Hematopoietic multipotent progenitor cell (in vitro differentiated cells): ENCODE measurements around the gene MRFAP1. TPM values are rescaled to one million over a fixed set of nuclear protein-coding genes. Genes with fewer than 3 reads are reported as not detected.
"Not testable (repeated sequence)": the region's sequence is repeated elsewhere in the genome, so short reads cannot be mapped to it uniquely, and the experiment has no call there.

ENCODE experiments used
- DNase-seq, 3 donors: peaks; one replicate each; pipeline ENCODE4 v3.0.0-alpha.2; 2011 to 2015; ENCODE audit warnings: low read depth in 2 of 3, low spot score in 2 of 3
- total RNA-seq: library from RNA; depleted of rRNA; stranded (reverse); fragments of >200 nt; gene quantifications from one replicate; pipeline ENCODE4 v1.2.3, GENCODE V29; 2012

Gene MRFAP1
- total RNA-seq, 1 donor, result 80.0 TPM

DNA sequence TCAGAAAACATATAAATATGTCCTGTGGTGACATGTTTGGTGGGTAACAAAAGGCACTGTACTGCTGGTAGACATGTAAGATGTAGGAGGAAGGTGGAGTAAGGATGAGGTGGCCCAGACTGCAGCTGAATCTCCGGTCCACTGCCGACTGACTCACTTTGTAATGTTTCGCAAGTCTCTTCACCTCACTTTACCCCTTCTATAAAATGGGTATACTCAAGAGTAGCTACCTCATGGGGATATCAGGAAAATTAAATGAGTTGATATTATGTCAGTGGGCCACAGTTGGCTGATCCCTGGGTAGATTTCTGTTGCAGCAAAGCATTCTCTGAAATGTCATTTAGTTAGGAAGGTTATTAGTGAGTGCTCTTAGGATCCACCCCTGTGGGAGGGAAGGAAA is 22.1 kb downstream of the MRFAP1 start:
- no peak for DNase-seq

DNA sequence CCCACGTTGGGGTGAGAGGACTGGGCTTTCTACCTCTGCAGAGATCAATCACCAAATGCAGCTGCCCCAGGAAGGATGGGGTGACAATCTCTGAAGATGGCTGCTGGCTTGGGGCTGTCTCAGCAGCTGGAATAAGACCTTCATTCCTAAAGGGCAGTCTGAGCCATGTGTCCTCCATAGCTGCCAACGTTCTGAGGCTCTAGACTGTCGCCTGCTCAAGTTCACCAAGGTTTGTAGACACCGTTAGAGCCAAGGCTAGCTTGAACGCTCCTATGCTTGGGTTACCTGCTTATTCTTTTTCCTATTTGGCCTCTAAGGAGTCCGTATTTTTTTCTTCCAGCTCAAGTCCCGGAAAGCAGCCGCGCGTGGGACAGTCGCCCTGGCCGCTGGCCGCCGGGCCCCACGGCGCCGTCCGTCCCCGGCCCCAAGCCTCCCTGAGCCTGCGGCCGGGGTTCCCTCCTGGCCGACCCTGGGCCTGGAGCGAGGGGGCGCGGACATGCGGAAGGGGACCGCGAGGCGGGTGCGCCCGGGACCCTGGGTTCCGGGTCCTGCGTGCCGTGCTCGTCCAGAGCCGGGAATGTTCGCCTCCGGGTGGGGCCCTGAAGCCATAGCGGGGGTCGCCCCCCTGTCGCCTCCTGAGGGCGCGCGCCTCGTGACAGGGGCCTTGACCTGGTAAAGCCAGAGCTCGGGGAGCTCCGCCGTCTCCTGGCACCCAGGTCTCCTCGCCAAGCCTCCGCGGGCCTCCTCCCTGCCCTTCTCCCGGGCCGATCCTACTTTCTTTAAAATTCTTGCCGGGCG is 23.3 kb downstream of the MRFAP1 start:
- DNase-seq, result no peak

DNA sequence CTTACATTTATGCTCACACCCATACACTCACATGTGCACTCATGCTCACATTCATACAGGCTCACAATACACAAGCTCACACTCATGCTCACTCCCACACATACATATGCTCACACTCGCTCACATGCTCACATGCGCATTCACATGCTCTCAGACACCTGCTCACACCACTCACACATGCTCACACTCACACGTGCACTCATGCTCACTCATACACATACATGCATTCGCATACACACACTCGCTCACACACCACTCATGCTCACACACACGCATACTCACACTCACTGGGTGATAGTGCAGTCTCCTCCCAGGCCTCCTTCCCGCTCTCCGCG is 24.8 kb downstream of the MRFAP1 start:
- no peak for DNase-seq

DNA sequence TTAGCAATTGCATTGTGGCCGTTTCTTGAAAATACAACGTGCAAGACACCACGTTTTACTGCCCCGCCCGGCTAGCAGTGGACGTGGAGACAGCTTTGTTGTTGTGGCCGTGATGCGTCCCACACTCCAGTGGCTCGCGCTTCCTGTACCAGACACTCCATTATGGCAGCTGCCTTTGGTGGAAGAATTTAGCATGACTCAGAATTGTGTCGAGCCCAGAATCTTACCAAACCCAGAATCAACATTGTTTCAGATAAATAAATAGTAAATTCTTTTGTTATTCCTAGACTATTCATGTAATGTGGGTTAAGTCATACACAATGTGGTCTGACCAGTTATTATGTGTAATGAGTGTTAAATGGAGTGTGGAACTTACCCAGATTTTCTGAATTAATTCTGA is 27.9 kb downstream of the MRFAP1 start:
- DNase-seq, result no peak

DNA sequence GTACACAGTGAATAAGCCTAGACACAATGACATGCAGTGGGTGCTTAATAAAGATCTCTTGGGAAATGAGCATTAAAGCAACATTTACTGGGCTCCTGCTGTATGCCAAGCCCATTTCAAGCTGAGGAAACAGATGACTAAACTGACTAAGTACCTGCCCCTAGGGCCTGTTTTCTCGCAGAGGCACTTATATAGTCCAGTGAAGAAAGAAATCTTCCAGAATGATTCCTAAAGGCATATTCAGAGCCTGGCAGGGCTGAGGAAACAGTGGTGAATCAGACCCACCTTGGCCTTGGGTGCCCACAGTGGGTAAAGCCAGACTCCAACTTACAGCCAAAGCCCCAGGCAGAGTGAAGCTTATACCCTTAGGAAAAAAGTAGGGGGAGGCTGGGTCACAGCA is 31.2 kb downstream of the MRFAP1 start:
- DNase-seq, result no peak

DNA sequence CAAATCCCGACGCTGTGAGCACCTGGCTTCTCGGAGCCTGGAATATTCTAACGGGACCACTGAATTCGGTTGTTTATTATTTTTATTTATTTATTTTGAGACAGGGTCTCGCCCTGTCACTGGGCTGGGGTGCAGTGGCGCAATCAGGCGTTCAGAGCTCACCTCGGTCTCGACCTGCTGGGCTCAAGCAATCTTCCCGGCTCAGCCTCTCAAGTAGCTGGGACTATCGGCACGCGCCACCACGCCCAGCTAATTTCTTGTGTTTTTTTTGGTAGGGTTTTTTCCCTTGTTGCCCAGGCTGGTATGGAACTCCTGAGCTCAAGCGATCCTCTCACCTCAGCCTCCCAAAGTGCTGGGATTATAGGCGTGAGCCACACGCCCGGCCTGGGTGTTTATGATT is 31.6 kb downstream of the MRFAP1 start:
- DNase-seq, result no peak

DNA sequence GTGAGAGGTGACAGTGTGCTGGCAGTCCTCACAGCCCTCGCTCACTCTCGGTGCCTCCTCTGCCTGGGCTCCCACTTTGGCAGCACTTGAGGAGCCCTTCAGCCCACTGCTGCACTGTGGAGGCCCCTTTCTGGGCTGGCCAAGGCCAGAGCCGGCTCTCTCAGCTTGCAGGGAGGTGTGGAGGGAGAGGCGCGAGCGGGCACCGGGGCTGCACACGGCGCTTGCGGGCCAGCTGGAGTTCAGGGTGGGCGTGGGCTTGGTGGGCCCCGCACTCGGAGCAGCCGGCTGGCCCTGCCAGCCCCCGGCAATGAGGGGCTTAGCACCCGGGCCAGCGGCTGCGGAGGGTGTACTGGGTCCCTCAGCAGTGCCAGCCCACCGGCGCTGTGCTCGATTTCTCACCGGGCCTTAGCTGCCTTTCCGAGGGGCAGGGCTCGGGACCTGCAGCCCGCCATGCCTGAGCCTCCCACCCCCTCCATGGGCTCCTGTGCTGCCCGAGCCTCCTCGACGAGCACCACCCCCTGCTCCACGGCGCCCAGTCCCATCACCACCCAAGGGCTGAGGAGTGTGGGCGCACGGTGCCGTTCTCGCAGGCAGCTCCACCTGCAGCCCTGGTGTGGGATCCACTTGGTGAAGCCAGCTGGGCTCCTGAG is 32.2 kb downstream of the MRFAP1 start:
- not testable (repeated sequence) for DNase-seq

DNA sequence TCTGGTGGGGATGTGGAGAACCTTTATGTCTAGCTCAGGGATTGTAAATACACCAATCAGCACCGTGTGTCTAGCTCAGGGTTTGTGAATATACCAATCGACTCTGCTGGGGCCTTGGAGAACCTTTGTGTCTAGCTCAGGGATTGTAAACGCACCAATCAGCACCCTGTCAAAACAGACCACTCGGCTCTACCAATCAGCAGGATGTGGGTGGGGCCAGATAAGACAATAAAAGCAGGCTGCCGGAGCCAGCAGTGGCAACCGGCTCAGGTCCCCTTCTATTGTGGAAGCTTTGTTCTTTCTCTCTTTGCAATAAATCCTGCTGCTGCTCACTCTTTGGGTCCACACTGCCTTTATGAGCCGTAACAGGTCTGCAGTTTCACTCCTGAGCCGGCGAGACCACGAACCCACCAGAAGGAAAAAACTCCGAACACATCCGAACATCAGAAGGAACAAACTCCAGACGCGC is 32.7 kb downstream of the MRFAP1 start:
- DNase-seq, result not testable (repeated sequence)

DNA sequence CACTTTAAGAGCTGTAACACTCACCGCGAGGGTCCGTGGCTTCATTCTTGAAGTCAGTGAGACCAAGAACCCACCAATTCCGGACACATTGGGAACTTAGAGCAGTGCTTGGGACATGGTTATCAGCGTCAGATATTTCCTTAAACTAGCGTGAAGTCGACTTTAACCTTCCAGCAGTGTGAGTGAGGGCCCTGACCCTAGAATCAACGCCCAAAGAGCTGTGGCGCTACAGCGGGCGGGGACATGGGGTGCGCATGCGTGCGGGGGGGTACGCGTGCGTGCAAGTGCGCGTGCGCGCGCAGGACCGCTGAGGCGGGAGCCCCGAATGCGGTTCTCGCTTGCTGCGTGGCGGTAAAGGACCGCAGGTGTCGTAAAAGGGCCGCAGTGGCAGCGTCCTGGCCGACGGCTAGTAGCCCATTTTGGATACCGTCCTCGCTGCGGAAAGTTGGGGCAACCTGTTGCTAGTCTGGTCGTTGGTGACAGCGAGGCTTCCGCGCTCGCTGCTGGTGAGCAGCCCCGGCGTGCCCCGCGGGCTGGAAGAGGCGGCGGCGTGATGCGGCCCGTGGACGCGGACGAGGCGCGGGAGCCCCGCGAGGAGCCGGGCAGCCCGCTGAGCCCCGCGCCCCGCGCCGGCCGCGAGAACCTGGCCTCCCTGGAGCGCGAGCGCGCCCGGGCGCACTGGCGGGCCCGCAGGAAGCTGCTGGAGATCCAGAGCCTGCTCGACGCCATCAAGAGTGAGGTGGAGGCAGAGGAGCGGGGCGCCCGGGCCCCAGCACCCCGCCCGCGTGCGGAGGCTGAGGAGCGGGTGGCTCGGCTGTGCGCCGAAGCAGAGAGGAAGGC is 33.4 kb downstream of the MRFAP1 start:
- DNase-seq, result peak; percentile 93 to 97 (median 97)

DNA sequence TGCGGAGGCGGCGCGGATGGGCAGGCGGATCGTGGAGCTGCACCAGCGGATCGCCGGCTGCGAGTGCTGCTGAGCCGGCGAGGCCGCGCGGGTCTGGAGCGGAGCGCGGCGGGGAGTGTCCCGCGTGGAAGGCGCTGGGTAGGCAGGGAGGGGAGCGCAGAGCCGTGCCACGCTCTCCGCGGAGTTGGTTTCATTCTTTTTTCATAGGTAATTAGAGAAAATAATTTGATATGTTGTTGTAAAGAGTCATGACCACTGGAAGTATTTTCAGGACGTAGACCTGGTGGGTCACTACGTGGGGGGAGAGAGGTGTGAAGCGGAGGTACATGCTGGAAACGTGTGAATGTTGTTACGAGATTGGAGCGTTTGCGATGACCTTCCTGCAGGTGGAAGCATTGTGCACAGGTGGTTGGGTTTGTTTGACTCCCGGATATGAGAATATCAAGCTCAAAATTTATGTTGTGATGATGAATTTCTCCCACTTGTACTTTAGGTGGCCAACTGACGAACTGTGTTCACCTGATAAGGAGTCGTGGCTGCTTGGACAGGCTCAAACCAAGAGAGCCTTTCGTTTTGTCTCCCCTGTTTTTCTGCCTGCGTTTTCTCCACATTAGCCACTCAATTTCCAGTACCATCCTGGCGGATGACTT is 34.1 kb downstream of the MRFAP1 start:
- DNase-seq, result peak; percentile 54 to 71 (median 67)

DNA sequence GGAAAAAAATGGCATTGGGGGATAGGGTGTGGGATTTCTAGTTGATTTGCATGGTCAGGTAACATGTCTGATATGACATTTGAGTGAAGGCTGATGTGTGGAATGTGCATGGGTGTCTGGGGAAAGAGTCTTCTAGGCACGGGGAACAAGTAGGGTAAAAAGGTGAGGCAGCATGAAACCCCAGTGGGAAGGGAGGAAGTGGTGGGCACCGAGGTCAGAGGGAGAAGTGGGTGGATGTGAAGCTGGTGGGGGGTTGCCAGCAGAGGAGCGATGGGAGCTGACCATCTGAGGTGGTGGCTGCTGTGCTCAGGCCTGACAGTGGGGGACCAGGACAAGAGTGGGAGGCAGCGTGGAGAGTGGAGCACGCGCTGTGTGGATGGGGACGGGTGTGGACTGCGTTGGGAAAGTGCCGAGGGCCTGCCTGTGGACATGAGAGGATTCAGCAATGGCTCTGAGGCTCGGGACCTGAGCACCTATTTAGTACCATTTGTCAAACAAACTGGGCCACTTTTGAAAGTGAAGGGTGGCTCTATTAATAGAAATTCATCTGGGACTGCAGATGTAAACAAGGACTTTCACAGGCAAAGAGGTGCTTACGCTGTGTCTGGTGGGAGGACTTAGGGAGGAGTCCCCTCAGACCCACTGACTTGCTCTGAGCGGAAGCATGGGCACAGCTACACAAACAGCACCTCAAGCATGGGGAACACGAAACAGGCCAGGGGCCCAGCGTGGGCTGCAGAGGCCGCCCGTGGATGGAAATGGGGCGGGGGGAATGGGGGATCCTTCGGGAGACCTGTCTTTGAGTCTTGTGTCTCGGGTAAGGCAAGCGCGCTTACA is 36.5 kb downstream of the MRFAP1 start:
- no peak for DNase-seq

DNA sequence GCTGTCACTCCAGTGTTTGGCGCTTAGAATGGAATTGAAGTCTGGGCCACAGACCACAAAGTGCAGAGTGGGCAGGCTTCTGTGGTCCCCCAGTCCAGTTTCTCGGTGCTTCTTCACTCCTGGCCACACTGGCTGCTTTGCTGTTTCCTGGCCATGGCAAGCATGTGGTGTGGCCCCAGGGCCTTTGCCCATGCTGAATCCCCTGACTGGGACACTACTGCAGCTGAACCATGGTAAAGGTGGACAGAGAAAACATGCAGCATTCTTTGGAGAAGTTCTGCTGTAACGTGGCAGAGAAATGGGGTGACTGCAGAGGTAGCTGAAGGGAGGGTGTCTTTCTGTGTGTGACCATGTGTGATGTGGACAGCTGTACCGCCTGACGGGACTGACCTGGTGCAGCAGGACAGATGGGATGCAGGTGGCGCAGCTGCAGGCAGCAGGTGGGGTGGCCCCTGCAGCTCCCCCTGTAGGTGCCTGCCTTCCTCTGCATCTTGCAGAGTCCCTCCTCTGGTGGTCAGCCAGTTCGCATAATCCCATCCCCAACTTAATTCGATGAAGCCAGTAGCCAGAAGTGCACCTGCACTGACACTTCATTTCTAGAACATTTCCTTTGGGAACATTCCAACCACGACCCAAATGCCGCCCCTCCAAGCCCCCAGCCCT is 40.0 kb downstream of the MRFAP1 start:
- no peak for DNase-seq

DNA sequence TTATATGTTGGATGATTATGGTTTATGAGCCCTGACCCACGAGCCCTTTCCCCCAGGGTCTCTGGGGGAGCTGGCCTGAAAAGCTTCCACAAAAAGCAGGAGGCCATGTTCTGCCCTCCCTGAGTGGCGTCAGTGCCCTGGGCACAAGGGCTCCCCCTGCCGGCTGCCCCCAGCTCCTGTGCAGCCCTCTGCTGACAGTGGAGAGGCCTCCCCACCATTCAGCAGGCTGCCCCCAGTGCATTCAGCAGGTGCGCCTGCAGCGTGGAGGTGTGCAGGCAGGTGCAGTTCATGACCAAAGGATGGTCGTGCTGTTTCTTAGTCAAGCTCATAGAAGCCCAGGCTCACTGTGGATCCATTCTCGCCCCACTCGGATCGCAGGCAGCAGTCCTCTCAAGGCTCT is 40.7 kb downstream of the MRFAP1 start:
- no peak for DNase-seq

DNA sequence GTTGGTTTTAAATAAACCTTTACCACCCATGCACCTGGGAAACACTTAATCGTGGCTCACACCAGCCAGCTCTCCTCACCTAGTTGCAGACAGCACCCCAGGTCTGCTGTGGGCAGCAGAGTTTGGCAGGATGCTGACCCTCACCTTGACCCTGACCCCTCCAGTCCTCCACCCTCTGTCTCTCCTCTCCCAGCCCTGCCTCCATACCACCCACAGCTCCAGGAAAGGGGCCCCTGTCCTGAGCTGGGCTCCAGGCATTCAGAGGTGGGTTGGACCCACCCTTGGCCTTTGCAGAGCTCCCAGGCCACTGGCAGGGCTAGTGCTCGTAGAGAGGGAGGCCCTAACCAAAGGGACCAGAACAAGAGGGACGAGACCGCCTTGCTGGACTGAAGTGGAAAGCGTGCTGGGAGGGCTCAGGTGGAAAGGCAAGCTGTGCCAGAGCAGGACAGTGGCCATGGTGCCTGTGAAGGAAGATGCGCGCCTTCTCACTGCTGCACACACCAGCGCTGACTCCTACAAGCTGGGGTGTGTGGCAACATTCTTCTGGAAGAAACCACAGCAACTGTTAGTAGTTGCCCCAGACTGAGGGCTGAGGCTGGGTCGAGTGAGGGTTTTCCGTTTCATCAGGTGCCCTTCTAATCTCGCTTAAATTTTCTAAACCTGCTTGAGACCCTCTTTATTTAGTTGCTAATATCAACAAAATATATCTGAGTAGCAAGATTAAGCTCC is 42.5 kb downstream of the MRFAP1 start:
- no peak for DNase-seq

DNA sequence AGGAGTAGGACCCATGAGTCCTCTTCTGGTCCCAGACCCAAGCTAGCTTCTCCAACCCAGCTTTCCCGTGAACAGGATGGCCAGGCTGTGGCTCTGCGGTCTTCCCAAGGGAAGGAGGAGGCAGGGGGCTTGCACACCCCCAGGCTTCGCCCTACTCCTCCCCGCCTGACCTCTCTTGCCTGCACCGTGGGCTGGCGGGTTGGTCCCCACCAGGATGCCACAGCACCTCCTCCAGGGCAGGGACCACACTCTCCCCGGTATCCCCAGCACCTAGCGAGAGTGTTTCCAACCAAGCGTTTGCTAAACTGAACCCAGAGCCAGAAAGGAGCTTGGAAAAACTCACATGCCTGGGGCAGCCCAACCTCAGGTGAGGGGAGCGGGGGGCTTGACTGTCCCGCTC is 44.2 kb downstream of the MRFAP1 start:
- DNase-seq, result no peak

DNA sequence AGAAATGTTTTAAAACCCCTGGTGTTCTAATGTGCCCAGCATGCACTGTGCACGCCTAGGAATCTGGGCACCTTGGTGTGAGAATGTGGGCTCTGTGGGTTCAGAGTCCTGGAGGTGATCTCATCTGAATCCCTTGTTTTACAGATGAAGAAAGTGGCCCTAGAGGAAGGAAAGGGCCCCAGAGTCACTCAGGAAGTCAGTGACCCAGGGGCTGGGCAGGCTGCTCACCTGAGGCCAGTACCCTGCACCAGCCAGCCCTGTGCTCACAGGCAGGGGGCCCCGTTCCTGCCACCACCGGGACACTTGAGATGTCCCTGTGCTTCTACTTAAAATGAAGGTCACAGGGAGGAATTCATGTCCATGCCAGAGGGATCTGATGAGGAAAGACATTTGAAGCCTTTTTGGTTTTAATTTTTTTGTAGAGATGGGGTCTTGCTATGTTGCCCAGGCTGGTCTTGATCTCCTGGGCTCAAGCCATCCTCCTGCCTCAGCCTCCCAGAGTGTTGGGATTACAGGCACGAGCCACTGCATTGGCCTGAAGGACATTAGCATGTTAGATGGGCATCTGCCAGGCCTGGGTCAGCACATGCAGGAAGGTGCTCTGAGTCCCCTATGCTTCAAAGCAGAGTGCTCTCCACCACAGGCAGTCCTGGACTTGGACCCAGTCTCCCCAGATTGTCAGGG is 45.8 kb downstream of the MRFAP1 start:
- no peak for DNase-seq

DNA sequence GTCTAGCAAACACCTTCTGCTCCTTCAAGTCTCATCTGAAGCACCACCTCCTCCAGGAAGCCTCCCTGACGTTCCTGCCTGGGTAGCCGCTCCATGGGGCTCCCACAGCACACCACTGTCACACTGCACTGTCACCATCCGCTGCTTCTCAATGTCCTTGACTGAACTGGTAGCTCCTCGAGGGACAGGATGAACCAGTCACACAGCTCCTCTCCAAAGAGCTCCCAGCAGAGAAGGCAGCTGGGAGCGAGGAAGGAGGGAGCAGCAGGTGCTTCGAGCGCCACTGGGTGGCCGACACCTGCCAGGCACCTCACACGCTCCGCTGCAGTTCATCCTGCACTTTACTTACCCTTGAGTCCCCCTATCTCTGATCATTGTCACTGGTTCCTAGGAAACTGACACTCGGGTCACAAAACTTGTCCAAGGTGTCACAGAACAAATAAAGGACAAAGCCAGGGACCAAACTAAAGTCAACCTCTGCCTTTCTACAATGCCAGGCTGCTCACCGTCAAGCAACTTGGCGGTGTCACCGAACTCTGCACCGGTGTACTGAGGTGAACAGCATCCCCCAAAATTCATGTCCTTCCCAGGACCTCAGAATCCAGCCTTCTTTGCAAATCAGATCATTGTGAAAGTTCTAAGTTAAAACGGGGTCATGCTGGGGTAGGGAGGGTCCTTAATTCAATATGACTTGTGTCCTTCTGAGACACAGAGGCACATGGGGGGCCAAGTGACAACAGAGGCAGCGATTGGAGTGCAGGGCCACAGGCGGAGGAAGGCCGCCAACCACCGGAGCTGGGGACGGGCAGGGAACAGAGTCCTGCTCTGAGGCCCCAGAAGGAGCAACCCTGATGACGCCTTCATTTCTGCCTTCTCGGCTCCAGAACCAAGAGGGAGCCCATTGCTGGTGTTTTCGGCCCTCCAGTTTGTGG is 47.7 kb downstream of the MRFAP1 start:
- DNase-seq, result no peak
